HG02623 (cell line): ENCODE results near the gene PUM2.

Experiments
- ATAC-seq: cut with Tn5 transposase; IDR thresholded peaks from one replicate; pipeline ENCODE4 v1.9.1; 2021; ENCODE audit warnings: moderate library complexity; ENCODE audit not compliant: unreplicated experiment

The PUM2 gene

GRCh38 chr2:20205069-20205468, 145.6 kb downstream of the PUM2 start:
- no peak for ATAC-seq

- no peak for ATAC-seq
Measured at GRCh38 chr2:20203521-20204225, 147.0 kb downstream of the PUM2 start.

GRCh38 chr2:20203072-20203471, 147.6 kb downstream of the PUM2 start:
- ATAC-seq, result no peak

GRCh38 chr2:20201671-20202070, 149.0 kb downstream of the PUM2 start:
- no peak for ATAC-seq

GRCh38 chr2:20200697-20201555, 149.7 kb downstream of the PUM2 start:
- ATAC-seq, result no peak

GRCh38 chr2:20199633-20200270, 150.9 kb downstream of the PUM2 start:
- ATAC-seq, result no peak

- no peak for ATAC-seq
Measured at GRCh38 chr2:20198796-20199632, 151.6 kb downstream of the PUM2 start.
